Stimulated activated CD8-positive, alpha-beta memory T cell treated with anti-CD3 and anti-CD28 coated beads, Interleukin-15, amount 100 ng/mL, for 48 hours (primary cell): ENCODE data around the gene TRAPPC4.
A peak's percentile ranks its signal among the peaks of the same experiment; 100 is the strongest.
"Not testable (repeated sequence)": the region's sequence is repeated elsewhere in the genome, so short reads cannot be mapped to it uniquely, and the experiment has no call there.

Experiments used
- DNase-seq, 2 donors: peaks; one replicate each; pipeline ENCODE4 v3.0.0-alpha.2; 2020; ENCODE audit warnings: low read depth in 2 of 2

The TRAPPC4 gene

GRCh38 chr11:119014209-119014924 lies 4.2 kb upstream of the TRAPPC4 start:
- DNase-seq = no peak

GRCh38 chr11:119015054-119015611 lies 3.4 kb upstream of the TRAPPC4 start:
- no peak for DNase-seq

GRCh38 chr11:119016216-119017009 lies 2.2 kb upstream of the TRAPPC4 start:
- no peak for DNase-seq

GRCh38 chr11:119017377-119017776 lies 1.2 kb upstream of the TRAPPC4 start:
- not testable (repeated sequence) for DNase-seq

GRCh38 chr11:119019996-119020395 lies 1.4 kb downstream of the TRAPPC4 start:
- no peak for DNase-seq

- DNase-seq = no peak
These were observed 3.1 kb downstream of the TRAPPC4 start for GRCh38 chr11:119021631-119022030.

GRCh38 chr11:119023741-119024140 lies 5.2 kb downstream of the TRAPPC4 start:
- no peak for DNase-seq

- DNase-seq = no peak
These were observed 6.0 kb downstream of the TRAPPC4 start for GRCh38 chr11:119024430-119025098.

GRCh38 chr11:119025099-119025473 lies 6.5 kb downstream of the TRAPPC4 start:
- DNase-seq = no peak

GRCh38 chr11:119025541-119025940 lies 7.0 kb downstream of the TRAPPC4 start:
- DNase-seq = no peak

- DNase-seq = no peak
These were observed 7.6 kb downstream of the TRAPPC4 start for GRCh38 chr11:119025978-119026766.

GRCh38 chr11:119026970-119027369 lies 8.4 kb downstream of the TRAPPC4 start:
- no peak for DNase-seq

- DNase-seq = no peak
These were observed 9.2 kb downstream of the TRAPPC4 start for GRCh38 chr11:119027561-119028345.

- no peak for DNase-seq
These were observed 9.9 kb downstream of the TRAPPC4 start for GRCh38 chr11:119028346-119029068.

GRCh38 chr11:119029069-119029339 lies 10.4 kb downstream of the TRAPPC4 start:
- DNase-seq = no peak

GRCh38 chr11:119029340-119030028 lies 10.9 kb downstream of the TRAPPC4 start:
- DNase-seq = peak in 1 of 2 donors; percentile 27

- DNase-seq = no peak
These were observed 11.4 kb downstream of the TRAPPC4 start for GRCh38 chr11:119030029-119030328.

- DNase-seq = peak; percentile 98 to 99
These were observed 11.9 kb downstream of the TRAPPC4 start, which contains the start of gene SLC37A4 for GRCh38 chr11:119030329-119031047. TSS of gene SLC37A4 (minus strand) at chr11:119030877.

GRCh38 chr11:119031912-119032280 lies 13.3 kb downstream of the TRAPPC4 start:
- no peak for DNase-seq
